GM18873 (cell line): ENCODE measurements around the gene PDE4B.
A peak's percentile ranks its signal among the peaks of the same experiment; 100 is the strongest.

Experiments used
- ATAC-seq: cut with Tn5 transposase; IDR thresholded peaks from one replicate; pipeline ENCODE4 v1.9.1; 2021; ENCODE audit warnings: mild to moderate bottlenecking, moderate library complexity, moderate number of reproducible peaks; ENCODE audit not compliant: unreplicated experiment, low FRiP score

PDE4B gene

DNA sequence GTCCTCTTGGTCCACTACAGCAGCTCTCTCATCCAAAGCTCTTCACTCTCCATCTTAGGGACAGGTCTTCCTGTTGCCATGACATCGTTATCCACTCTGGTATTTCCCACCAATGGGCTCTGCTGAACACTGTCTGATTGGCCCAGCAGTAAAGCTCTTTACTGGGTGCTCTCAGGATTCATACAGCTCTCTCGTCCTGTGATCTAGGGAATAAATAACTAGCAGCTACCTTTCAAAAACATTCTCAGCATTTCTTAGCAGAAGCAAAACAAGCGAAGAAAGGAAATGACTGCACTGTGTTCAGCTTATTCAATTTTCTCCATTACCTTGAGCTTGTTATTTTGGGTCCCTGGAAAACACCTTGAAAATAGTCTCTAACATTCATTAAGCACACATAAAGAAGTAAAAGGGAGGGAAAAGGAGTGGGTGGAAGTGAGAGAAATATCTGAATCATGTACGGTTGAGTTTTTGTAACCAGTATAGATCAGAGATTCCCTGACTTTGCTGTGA, 577.8 kb downstream of the PDE4B start:
- peak; percentile 30 for ATAC-seq

DNA sequence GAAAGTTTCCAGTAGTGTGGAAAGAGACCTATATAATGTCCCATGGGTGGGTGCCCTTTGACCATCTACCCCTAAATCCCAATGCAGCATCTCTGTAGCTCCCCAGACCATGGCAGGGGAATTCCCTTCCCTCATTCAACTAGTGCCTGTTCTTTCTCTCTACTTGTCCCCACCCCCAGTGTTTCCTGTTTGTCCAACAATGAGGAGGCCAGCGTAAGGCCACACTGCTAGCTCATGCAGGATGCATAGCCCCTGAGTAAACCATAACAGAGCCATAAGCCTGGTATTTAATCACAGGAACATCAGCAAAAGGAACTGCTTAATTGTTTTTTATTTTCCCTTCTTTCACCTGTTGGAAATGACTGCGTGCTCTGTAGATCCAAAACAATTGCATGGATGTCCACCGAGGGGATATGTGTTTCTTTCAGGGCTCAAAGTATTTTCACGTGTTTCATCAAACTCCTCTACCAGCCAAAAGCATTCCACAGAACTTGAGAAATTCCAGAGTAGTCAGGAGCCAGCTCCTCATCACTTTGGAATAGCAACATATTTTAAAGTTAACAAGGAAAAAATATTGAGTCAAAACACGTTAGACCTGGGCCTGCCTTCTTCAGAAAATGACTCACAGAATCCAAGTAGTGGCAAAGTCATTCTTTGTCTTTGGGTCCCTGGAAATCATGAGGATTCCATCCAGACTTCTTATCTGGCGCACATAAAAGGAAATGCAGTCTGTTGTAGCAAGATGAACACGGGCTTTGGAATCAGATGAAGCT, 578.7 kb downstream of the PDE4B start:
- peak; percentile 30 for ATAC-seq

DNA sequence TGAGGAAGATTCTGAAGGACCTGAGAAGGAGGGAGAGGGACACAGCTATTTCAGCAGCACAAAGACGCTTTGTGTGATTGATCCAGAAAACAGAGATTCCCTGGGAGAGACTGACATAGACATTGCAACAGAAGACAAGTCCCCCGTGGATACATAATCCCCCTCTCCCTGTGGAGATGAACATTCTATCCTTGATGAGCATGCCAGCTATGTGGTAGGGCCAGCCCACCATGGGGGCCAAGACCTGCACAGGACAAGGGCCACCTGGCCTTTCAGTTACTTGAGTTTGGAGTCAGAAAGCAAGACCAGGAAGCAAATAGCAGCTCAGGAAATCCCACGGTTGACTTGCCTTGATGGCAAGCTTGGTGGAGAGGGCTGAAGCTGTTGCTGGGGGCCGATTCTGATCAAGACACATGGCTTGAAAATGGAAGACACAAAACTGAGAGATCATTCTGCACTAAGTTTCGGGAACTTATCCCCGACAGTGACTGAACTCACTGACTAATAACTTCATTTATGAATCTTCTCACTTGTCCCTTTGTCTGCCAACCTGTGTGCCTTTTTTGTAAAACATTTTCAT, 579.9 kb downstream of the PDE4B start:
- ATAC-seq: no peak

DNA sequence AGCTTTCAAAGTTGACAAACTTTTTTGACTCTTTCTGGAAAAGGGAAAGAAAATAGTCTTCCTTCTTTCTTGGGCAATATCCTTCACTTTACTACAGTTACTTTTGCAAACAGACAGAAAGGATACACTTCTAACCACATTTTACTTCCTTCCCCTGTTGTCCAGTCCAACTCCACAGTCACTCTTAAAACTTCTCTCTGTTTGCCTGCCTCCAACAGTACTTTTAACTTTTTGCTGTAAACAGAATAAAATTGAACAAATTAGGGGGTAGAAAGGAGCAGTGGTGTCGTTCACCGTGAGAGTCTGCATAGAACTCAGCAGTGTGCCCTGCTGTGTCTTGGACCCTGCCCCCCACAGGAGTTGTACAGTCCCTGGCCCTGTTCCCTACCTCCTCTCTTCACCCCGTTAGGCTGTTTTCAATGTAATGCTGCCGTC, 580.5 kb downstream of the PDE4B start:
- ATAC-seq: no peak

DNA sequence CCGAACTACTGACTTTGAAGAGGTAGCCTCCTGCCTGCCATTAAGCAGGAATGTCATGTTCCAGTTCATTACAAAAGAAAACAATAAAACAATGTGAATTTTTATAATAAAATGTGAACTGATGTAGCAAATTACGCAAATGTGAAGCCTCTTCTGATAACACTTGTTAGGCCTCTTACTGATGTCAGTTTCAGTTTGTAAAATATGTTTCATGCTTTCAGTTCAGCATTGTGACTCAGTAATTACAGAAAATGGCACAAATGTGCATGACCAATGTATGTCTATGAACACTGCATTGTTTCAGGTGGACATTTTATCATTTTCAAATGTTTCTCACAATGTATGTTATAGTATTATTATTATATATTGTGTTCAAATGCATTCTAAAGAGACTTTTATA, 581.5 kb downstream of the PDE4B start:
- ATAC-seq: peak; percentile 38

DNA sequence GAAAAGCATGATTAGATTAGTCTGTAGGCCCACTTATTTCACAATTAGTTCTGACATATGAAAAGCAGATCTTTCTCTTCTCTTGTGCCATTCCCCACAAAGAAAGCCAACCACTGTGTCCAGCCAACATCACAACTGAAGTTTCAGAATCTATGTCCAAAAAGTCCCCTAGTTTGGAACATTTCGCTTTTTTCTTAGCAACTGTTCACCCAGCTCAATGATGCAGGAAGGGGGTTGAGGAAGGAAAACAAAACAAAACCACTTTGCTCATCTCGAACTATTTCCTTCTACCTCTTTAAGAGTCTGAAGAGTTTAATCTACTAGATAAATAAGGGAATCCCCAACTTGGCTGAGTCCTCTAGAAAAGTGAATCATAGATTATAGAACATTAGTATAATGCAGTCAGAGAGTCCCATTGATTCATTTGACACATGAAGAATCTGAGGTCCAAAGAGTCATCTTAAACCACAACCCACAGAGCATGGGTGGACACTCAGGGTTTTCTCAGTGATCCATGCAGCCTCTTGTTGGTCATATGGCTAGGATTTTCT, 581.9 kb downstream of the PDE4B start:
- ATAC-seq: peak; percentile 41

DNA sequence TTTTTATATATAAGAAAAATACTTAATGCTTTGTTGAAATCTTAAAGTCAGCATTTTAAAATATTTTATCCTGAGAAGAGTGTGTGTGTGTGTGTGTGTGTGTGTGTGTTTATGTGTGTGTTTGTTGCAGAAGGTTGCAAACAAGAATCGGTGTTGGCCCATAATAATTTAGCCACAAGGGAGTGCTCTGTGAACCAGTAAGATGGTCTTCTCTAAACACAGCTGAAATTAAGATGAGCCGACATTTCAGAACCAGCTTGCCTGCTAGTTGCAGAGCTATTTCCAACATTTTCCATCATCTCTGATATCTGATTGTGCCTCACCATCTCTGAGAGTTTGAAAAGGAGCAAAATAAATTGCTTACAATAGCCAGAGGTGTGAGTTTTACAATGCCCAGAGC, 582.4 kb downstream of the PDE4B start:
- no peak for ATAC-seq

DNA sequence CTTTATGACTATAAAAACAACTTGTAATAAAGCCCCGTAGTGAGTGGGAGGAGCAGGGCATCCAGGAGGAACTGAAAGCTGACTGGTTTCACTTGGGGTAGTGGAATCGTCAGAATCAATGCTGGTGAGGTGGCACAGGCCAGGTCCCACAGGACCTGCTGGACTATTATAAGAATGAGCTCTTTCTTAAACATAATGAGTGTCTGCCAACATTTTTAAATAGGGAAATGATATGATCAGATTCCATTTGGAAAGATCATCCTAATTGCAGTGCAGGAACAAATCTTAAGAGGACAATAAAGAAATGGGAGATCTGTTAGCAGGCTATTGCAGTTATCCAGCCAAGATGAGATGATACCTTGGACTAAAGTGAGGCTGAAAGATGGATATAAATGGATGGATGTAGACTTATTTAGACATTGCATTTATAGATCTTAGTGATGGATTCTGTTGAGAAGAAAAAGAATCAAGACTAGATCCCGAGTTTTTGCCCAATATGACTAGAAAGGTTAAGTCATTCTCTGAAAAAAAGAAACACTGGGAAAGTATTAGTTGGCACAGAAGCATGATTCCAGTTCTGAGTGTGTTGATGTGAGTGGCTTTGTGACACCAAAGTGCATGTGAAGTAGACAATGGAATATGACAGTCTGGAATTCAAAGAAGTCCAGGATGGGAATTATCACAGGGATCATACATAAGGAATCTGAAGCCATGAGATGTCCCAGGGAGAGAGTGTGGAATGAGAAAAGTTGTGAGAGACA, 587.9 kb downstream of the PDE4B start:
- peak; percentile 97 for ATAC-seq

DNA sequence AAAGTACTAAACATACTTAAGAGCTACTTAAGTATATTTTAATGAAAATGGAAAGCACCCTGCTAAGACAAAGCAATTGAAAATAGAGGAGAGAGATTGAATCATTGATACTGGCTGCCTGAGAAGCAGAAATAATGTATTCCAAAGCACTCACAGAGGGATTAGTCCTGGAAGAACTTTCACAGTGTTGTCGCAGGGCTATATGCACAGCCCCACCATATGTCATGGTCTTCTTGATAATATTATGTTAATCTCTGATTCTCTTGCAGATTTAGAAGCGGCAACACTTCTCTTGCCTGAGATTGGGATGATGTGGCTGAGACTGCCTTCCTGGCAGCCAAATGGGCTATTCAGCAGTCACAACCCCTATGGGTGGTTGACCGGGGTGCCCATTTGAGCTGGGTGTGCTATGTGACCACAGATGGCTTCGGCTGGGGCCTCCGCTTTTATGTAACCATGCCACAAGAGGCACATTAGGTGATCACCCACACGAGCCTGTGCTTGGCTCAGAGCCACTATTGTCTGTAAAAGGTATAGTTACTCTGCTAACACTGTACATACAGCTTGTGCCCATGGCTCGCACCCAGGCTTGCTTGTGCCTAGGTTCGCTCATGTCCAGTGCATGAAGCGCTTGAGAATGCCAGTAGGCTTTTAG, 589.1 kb downstream of the PDE4B start:
- ATAC-seq: no peak

DNA sequence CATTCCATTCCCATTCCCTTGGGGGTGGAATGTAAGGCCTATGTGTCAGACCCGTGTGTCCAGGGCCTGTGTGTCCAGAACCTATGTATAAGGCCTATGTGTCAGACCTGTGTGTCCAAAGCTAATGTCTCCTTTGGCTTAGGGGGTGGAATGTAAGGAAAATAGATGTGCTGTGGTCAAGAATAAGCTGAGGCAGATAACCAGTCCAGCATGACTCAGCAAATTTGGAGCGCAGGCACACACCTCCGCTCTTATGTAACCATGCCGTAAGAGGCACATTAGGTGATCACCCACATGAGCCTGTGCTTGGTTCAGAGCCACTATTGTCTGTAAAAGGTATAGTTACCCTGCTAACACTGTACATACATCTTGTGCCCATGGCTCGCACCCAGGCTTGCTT, 590.5 kb downstream of the PDE4B start:
- no peak for ATAC-seq

DNA sequence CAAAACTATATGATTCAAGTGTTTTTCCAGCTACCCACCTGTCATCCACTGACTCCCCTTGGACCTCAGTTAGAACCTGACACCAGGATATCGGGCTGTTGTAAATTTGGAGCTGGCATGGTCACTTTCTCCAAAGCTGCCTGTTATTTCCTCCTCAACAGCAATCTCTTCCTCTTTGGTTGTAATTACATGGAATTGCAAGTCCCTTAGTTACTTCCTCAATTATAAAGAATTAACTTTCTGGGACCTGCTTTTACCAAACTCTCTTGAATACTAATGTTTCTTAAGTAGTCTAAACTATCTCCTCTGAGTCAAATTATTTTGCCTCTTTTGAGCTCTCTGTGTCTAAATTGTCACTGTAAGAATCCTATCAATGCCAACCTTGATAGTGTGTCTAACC, 590.9 kb downstream of the PDE4B start:
- ATAC-seq: no peak

DNA sequence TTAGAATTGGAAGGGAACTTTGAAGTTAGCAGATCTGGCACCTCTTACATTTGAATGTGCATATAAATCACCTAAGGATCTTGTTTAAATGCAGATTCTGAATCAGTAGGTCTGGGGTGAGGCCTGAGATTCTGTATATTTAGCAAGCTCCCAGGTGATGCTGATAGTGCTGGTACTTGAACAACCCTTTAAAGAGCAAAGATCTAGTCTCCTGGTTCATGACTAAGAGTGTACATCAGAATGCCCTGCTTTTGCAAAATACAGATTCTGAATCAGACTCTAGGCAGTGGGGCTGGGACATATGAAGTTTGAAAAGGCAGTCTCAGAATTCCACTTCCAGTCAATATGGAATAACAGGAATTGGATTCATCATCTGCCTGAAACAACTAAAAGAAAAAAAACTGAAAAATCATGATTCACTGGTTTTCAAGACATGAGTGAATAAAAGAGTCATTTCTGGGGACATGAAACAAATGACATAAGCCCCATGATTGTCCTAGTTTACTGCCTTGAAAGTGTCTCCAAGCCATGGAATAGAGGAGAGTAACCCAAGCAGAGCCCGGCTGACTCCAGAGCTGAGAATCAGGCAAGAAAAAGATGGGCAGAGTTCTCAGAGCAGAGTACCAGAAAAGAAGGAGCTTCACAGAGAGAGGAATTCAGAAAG, 591.7 kb downstream of the PDE4B start:
- ATAC-seq: no peak

DNA sequence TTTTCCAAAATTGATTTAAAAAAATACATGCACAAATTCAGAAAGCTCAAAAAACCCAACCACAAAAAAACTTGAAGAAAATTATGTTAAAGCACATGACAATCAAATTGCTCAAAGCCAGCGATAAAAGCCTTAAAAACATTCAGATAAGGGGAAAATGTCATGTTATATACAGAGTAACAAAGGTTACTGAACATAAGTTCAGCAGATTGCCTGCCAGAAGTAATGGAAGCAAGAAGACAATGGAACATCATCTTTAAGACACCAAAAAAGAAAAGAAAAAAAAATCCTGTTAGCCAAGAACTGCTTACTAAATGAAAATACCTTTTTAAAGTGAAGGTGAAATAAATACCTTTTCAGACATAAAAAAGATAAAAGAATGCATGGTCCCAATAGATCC, 594.0 kb downstream of the PDE4B start:
- no peak for ATAC-seq

DNA sequence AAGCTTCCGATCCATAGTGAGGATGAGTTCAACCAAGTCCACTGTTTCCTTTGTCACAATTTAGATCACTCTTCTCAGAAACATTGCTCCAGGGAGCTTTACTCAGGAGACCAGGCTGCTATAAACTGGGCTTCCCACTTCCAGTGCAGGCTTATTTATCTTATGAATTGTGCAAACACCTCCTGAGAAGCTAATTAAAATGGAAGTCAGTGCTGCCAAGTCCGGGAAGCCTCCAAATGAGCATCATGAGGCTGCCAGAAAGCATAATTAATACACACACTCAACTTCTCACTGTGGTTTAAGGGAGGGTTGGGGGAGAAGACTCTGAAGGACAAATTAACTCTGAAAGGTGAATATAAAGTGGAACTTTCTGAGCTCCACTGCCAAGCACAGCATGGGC, 596.2 kb downstream of the PDE4B start:
- no peak for ATAC-seq

DNA sequence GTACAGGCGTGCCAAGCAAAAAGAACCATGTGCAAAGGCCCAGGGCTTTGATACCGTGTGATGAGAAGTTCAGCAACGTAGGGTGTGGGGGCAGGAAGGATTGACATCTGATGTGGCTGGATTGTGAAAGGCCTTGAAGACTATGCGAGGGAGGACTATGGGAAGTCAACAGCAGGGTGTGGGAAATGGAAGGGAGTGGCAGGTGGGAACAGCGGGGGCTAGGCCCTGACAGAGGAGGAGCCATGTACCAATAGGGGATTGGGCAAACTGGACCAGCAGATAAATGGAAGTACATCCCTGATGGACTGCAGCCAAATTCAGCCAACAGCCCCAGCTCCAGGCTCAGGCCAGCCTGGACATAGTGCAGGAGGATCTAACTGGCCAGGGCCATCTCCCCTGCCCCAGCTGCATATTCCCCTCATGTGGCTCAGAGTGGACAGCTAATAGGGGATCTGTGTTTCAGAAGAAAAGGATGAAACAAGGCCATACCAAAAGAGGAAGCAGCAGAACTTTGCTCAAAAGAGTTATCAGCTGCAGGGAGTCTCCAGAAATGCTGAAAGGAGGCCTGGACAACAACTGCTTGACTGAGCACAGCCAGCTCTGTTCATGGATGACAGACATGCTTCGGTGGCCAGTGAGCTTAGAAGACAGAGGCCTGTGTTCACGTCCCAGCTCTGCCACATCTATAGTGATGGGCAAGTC, 601.0 kb downstream of the PDE4B start:
- ATAC-seq: no peak

DNA sequence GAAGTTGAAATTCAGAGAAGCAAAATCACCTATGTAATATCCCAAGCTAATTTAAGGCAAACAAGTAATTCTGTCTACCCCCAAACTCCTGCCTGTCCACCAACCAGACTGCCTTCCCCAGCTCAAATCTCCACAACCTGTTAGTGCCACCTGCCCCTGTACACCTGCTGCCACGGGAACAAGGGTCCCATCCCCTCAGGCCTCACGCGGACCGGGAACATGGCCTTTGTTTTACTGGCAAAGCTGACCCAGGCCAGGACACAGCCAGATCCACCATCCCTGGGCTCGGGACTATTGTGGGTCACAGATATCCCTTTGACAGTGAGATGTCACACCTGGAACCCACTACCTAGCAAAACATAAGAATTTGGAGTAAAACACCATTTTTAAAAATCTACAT, 601.9 kb downstream of the PDE4B start:
- ATAC-seq: no peak

DNA sequence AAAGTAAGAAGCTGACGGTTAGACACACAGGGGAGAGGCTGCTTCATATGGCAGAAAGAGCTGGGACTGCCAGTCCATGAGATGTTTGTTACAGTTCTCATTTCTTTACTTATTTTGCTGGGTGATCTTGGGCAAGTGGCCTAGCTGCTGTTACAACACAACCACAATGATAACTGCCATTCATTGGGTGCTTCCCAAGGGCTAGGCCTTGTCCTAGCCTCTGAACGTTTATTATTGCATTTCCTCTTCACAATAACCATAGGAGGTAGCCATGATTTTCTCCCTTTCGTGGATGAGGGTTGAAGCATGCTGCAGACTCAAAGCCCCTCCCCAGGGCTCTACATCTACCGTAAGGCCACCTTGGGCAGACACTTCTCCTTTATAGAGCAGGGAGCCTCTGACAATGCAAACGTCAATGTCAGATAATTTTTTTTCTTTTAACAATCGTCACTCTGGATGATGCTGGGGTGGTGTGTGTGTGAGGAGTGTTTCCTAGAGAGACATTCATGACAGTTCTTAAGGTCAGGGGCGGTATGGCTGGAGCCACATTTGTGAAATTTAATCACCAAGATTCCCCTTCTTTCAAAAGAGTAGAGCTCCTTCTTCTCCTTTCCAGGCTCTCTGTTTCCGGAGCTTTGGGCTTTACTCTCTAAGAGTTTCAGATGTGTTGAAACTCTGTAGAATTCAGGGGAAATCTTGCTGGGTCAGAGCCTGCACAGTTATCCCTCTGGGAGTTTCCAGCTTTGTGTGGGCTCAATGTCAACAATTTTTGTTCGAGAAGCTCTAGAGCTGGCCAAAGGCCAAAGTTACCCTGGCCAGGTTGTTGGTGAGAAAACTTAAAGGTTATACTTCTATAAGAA, 602.7 kb downstream of the PDE4B start:
- ATAC-seq: no peak

DNA sequence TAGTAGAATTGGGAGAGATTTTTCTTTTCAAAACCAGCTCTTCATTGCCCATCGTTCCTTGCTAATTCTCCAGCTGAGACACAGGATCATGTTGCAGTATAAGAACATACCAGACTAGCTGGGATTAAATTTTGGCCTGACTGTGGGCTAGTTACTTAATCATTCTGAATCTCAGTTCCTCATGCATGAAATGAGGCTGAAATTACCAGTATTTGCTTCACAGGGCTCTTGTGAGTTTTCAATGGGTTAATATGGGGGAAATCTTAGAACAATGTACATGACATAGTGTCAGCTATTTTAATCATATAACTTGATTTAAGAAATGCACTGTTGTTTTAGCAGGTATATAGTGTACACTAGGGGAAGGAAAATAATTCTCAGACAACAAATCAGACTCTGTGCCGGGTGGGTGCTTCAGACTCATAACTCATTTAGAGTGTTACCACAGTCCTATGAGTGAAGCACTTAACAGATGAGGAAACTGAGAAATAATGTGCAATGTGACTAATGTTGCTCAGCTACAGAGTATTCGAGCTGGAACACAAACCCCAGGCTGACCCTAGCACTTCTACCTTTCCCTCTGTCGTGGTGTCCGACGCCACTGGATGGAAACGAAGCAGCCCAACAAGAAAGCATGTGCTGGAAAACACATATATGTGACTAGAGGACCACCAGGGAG, 603.7 kb downstream of the PDE4B start:
- peak; percentile 39 for ATAC-seq
